GM12878 (cell line): ENCODE data around the gene ROBO1. TPM values are rescaled to one million over a fixed set of nuclear protein-coding genes. Genes with fewer than 3 reads are reported as not detected.

ENCODE experiments used
- ATAC-seq: fragments of 200-7000 bp; cut with Tn5 transposase; 3 replicates; pipeline ENCODE4 v1.9.1; 2020; ENCODE audit warnings: mild to moderate bottlenecking, moderate library complexity
- BruUV-seq: library from RNA; stranded (reverse); fragments of 400-500 nt; replicated peaks from 2 replicates; lab custom pipeline; 2021; lab: Mats Ljungman, UMichigan
- CTCF ChIA-PET: fragments of 300-600 bp; sonication (Branson Sonifier 250); formaldehyde crosslinking; extraction: SDS; loops from one replicate; lab custom pipeline; 2021; ENCODE audit warnings: inconsistent platforms; lab: Yijun Ruan, JAX
- POLR2A ChIA-PET: fragments of 350-600 bp; formaldehyde crosslinking; extraction: SDS; loops from one replicate; lab custom pipeline; 2021; ENCODE audit warnings: inconsistent platforms; lab: Charles Lee
- RAD21 ChIA-PET: fragments of 300-600 bp; sonication (Branson Sonifier 250); formaldehyde crosslinking; loops from one replicate; lab custom pipeline; 2023; ENCODE audit warnings: antibody characterized with exemption; ENCODE audit not compliant: unreplicated experiment; lab: Charles Lee
- SMC1A ChIA-PET: fragments of 300-600 bp; sonication (Branson Sonifier 250); formaldehyde crosslinking; loops from one replicate; lab custom pipeline; 2023; ENCODE audit not compliant: unreplicated experiment, uncharacterized antibody; lab: Charles Lee
- DNase-seq: peaks from one replicate; pipeline ENCODE4 v3.0.0-alpha.2; 2011; ENCODE audit warnings: low read depth, low spot score
- FAIRE-seq: peaks from 3 replicates; lab custom pipeline; 2011; peaks lifted over from hg19 to GRCh38; lab: Jason Lieb, UNC
- H2AFZ ChIP-seq: 2 replicates; pipeline ENCODE4 v1.6.0; 2011; ENCODE audit warnings: low read depth, low read length, control low read depth; ENCODE audit not compliant: control insufficient read depth
- H3K27ac ChIP-seq: 2 replicates; pipeline ENCODE4 v1.5.1; 2011; ENCODE audit warnings: control low read depth; ENCODE audit not compliant: control insufficient read depth, insufficient read depth
- H3K27me3 ChIP-seq, 2 experiments: replicated peaks in 1 of 2; 2 replicates each; pipeline versions ENCODE4 v1.6.0 to v1.6.1; 2011; ENCODE audit warnings: low read length in 1 of 2; ENCODE audit not compliant: control insufficient read depth in 2 of 2, insufficient read depth in 2 of 2
- H3K36me3 ChIP-seq, 2 experiments: 2 replicates each; pipeline ENCODE4 v1.5.1; 2011; ENCODE audit warnings: low read length in 1 of 2; ENCODE audit not compliant: control insufficient read depth in 2 of 2, insufficient read depth in 2 of 2
- H3K4me1 ChIP-seq: 2 replicates; pipeline ENCODE4 v1.6.1; 2011; ENCODE audit warnings: mild to moderate bottlenecking, low read length, moderate library complexity, mixed read lengths; ENCODE audit not compliant: control insufficient read depth, insufficient read depth
- H3K4me2 ChIP-seq: 2 replicates; pipeline ENCODE4 v1.6.0; 2011; ENCODE audit warnings: control low read depth; ENCODE audit not compliant: control insufficient read depth, insufficient read depth
- H3K4me3 ChIP-seq: fragments of 200-600 bp; sonication (generic); 2 replicates; pipeline ENCODE4 v1.5.1; 2016
- H3K79me2 ChIP-seq: 2 replicates; pipeline ENCODE4 v1.6.0; 2011; ENCODE audit warnings: low read length; ENCODE audit not compliant: control insufficient read depth, insufficient read depth
- H3K9ac ChIP-seq: 2 replicates; pipeline ENCODE4 v1.8.0; 2011; ENCODE audit warnings: low read length, control low read depth, mixed read lengths; ENCODE audit not compliant: control insufficient read depth, insufficient read depth
- H3K9me3 ChIP-seq: replicated peaks from 3 replicates; pipeline ENCODE4 v1.5.1; 2011; ENCODE audit warnings: mild to moderate bottlenecking, low read length; ENCODE audit not compliant: control insufficient read depth, insufficient read depth
- H4K20me1 ChIP-seq: 2 replicates; pipeline ENCODE4 v1.6.0; 2011; ENCODE audit not compliant: control insufficient read depth, insufficient read depth
- IKZF2 ChIP-seq, 2 experiments: fragments of 450-650 bp; IDR thresholded peaks; 2 replicates each; pipeline ENCODE4 v1.6.1; 2017; ENCODE audit warnings: mild to moderate bottlenecking in 2 of 2, moderate library complexity in 2 of 2
- MTA2 ChIP-seq: fragments of 450-650 bp; IDR thresholded peaks from 2 replicates; pipeline ENCODE4 v1.6.1; 2016; ENCODE audit warnings: low read depth, mild to moderate bottlenecking, moderate library complexity
- NR2C1 ChIP-seq: fragments of 450-650 bp; IDR thresholded peaks from 2 replicates; pipeline ENCODE4 v1.6.1; 2017; ENCODE audit warnings: antibody characterized with exemption, mild to moderate bottlenecking, moderate library complexity
- SREBF1 ChIP-seq: IDR thresholded peaks from 2 replicates; pipeline ENCODE4 v1.6.1; 2012; ENCODE audit warnings: mild to moderate bottlenecking, low read length
- TCF3 ChIP-seq: IDR thresholded peaks from 2 replicates; pipeline ENCODE4 v1.6.1; 2012; ENCODE audit warnings: low read depth, mild to moderate bottlenecking, low read length, borderline replicate concordance; ENCODE audit not compliant: insufficient read depth
- ZNF24 ChIP-seq: fragments of 450-650 bp; IDR thresholded peaks from 2 replicates; pipeline ENCODE4 v1.6.1; 2017; ENCODE audit warnings: antibody characterized with exemption, mild to moderate bottlenecking
- WGBS: methylation state at CpG from one replicate; pipeline ENCODE4 v1.1.6; 2016; ENCODE audit warnings: low lambda C conversion rate; ENCODE audit not compliant: insufficient replicate concordance, insufficient coverage; ENCODE audit errors: missing lambda C conversion rate; 5-methylcytosine and 5-hydroxymethylcytosine counted together
- in situ Hi-C: fragments of 300-500 bp; cut with MboI; formaldehyde crosslinking; loops from 9 replicates; pipeline ENCODE4 v1.14.3; 2018; ENCODE audit warnings: mixed read lengths
- intact Hi-C: fragments of 100-400 bp; cut with micrococcal nuclease; formaldehyde crosslinking; loops from one replicate; pipeline ENCODE4 v1.14.2; 2022; ENCODE audit not compliant: unreplicated experiment
- polyA plus RNA-seq, 11 experiments: library from polyadenylated mRNA; depleted of rRNA in 4 of 11; unstranded in 6 of 11; stranded (reverse) in 5 of 11; fragments of >200 nt; fragmentation: Nextera tagmentation in 4 of 11; fragmentation: Illumina TruSeq in 1 of 11; extraction: Ambion mirVana in 4 of 11; extraction: Trizol in 1 of 11; gene quantifications; 1 replicate in 1 of 11; 2 replicates in 10 of 11; pipeline versions ENCODE4 v1.2.1 to v1.2.3, GENCODE V29; 2011 to 2016; ENCODE audit warnings: inconsistent platforms in 2 of 11, missing spikeins in 2 of 11, low read depth in 1 of 11
- total RNA-seq, 4 experiments: library from RNA; depleted of rRNA in 3 of 4; stranded (reverse); fragments of >200 nt in 3 of 4; fragmentation: Illumina TruSeq in 1 of 4; extraction: Trizol in 1 of 4; gene quantifications; 2 replicates each; pipeline versions ENCODE4 v1.2.1 to v1.2.3, GENCODE V29; 2013 to 2021
- TF ChIP-seq, protein P1 (sequence below): fragments of 450-650 bp; IDR thresholded peaks from 2 replicates; pipeline ENCODE4 v1.6.1; 2017; ENCODE audit warnings: low read depth, mild to moderate bottlenecking, moderate library complexity
- TF ChIP-seq, protein P2 (sequence below): fragments of 450-650 bp; IDR thresholded peaks from 2 replicates; pipeline ENCODE4 v1.6.1; 2016; ENCODE audit warnings: mild to moderate bottlenecking, moderate library complexity, borderline replicate concordance

The ROBO1 gene
- total and polyA plus RNA-seq, 10 of the 15 experiments (the other 5 are each of a cell fraction or from before 2014, with no cell fraction given) = 0.29 to 46.5 (median 1.2) TPM

DNA sequence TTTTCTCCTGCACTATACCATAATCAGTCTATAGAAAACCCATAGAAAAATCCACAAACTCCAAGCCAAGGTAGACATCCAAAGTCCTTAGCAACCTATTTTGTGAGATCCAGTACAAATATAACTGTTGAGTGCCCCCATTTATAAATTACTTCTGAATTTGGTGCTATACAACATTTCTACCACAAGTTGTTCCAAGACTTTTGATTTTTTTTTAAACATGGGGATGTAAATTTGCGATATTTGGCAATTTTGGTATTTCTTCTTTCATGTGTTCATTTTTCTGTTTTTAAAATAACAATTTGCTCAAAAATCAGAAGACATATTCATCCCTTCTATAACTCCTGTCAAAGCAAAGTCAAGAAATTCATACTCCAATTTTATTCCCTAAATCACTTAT lies 763.8 kb downstream of the ROBO1 start:
- BruUV-seq = no TSS peak
- FAIRE-seq = no peak
- intact Hi-C loops (no loop called here), in situ Hi-C loops (no loop called here)
- no peaks in the 10 kb centered on the region for H4K20me1 ChIP-seq
- H3K4me2 ChIP-seq = no peak overlapping the region
- ATAC-seq = no peak
- no peaks in the 10 kb centered on the region for H3K36me3 ChIP-seq
- H3K9me3 ChIP-seq = no peaks in the 10 kb centered on the region; the same call in 2 of the 3 replicates
- H3K79me2 ChIP-seq = no peaks in the 10 kb centered on the region
- no peak for TF ChIP-seq NR2C1
- TF ChIP-seq, all 136 proteins: peak for 0
- 55% methylated on average over 1 of the region's 1 CpG for WGBS
- no peak overlapping the region for H3K9ac ChIP-seq
- H3K27me3 ChIP-seq = no peaks in the 10 kb centered on the region
- ChIA-PET CTCF (no interaction called here), RAD21 (no interaction called here), SMC1A (interaction anchor here (2.8 kb wide), 1 partner anchor 9 kb away, joined by 18 read pairs; no protein-coding TSS in a partner anchor), POLR2A (interaction anchor here (1.6 kb wide), 1 partner anchor 10 kb away, joined by 4 read pairs; no protein-coding TSS in a partner anchor)
- H3K4me1 ChIP-seq = no peaks in the 10 kb centered on the region
- H3K27ac ChIP-seq = no peak overlapping the region
- DNase-seq = no peak
- no peak overlapping the region for H3K4me3 ChIP-seq
- no peak overlapping the region for H2AFZ ChIP-seq

DNA sequence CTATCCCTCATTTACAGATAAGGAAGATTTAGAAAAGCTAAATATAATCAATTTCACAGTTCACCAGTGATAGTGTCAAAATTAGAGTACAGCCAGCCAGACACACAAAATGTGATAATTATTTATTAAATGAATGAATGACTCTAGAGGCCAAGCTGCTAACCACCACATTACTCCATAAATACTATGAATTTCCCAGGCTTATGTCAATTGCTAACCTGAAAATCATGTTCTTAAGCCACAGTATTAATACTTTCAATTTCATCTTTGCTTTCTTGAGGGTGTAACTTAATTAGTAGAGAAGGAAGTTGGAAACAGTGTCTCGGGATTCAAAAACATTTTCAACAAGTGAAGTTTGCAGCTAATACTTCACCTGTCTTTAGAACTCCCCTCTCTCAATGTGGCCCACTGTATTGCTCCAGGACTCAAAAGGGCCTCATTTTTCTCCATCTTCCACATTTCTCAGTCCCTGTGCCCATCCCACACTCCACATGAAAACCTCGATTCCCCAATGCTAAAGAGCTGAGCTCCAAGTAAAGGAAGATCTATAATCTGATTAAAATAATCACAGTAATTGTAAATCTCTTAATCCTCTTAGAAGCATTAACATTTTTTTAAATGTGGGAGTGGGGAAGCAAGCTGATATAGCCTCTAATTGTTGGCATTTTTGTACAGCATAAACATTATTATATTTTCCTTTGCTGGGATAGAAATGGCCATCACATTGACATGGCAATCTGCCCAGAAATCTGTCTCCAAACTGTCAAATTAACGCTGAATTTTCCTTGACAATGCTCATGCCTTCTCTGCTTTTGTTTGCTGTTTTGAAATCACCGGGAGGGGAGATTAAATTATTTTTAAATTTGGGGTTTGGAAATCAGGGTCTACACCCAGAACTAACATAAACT lies 765.1 kb downstream of the ROBO1 start:
- no peaks in the 10 kb centered on the region for H4K20me1 ChIP-seq
- H3K4me3 ChIP-seq = no peak overlapping the region
- H3K36me3 ChIP-seq = no peaks in the 10 kb centered on the region
- no peaks in the 10 kb centered on the region; the same call in 2 of the 3 replicates for H3K9me3 ChIP-seq
- no TSS peak for BruUV-seq
- in situ Hi-C loops = no loop called here
- RAD21 ChIA-PET = interaction anchor here (0.9 to 2.1 kb wide), 5 partner anchors 9 to 30 kb away, joined by 3 to 10 read pairs (median 6); no protein-coding TSS in a partner anchor
- H3K4me2 ChIP-seq = no peak overlapping the region
- ATAC-seq = no peak
- no peaks in the 10 kb centered on the region for H3K27me3 ChIP-seq
- intact Hi-C loops = no loop called here
- no peak overlapping the region for H3K9ac ChIP-seq
- FAIRE-seq = no peak
- 32% methylated on average over 4 of the region's 4 CpGs for WGBS
- no peaks in the 10 kb centered on the region for H3K4me1 ChIP-seq
- no peak overlapping the region for H3K27ac ChIP-seq
- POLR2A ChIA-PET = interaction anchor here (0.5 to 1.6 kb wide), 6 partner anchors 9 to 388 kb away, joined by 3 to 4 read pairs (median 4); no protein-coding TSS in a partner anchor
- SMC1A ChIA-PET = interaction anchor here (0.8 to 2.8 kb wide), 12 partner anchors 9 to 345 kb away, joined by 3 to 18 read pairs (median 4); no protein-coding TSS in a partner anchor
- H3K79me2 ChIP-seq = no peaks in the 10 kb centered on the region
- CTCF ChIA-PET = interaction anchor here (1.0 to 1.2 kb wide), 6 partner anchors 8 to 341 kb away, joined by 3 to 4 read pairs (median 3); no protein-coding TSS in a partner anchor
- DNase-seq = no peak
- no peak overlapping the region for H2AFZ ChIP-seq
- TF ChIP-seq MTA2 (peak; percentile 60; the same call in 1 of the 2 replicates), IKZF2 (IDR thresholded peaks at IDR 0.05) (peak in 1 of 2 experiments; percentile 47; a peak in 2 of 4 replicates), SREBF1 (no peak), TCF3 (no peak), ZNF24 (peak; percentile 92)
- TF ChIP-seq, protein P1, sequence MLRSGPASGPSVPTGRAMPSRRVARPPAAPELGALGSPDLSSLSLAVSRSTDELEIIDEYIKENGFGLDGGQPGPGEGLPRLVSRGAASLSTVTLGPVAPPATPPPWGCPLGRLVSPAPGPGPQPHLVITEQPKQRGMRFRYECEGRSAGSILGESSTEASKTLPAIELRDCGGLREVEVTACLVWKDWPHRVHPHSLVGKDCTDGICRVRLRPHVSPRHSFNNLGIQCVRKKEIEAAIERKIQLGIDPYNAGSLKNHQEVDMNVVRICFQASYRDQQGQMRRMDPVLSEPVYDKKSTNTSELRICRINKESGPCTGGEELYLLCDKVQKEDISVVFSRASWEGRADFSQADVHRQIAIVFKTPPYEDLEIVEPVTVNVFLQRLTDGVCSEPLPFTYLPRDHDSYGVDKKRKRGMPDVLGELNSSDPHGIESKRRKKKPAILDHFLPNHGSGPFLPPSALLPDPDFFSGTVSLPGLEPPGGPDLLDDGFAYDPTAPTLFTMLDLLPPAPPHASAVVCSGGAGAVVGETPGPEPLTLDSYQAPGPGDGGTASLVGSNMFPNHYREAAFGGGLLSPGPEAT = 0 out of 2 replicates have a peak, but pooled peaks have one; percentile 32
- TF ChIP-seq, protein P2, sequence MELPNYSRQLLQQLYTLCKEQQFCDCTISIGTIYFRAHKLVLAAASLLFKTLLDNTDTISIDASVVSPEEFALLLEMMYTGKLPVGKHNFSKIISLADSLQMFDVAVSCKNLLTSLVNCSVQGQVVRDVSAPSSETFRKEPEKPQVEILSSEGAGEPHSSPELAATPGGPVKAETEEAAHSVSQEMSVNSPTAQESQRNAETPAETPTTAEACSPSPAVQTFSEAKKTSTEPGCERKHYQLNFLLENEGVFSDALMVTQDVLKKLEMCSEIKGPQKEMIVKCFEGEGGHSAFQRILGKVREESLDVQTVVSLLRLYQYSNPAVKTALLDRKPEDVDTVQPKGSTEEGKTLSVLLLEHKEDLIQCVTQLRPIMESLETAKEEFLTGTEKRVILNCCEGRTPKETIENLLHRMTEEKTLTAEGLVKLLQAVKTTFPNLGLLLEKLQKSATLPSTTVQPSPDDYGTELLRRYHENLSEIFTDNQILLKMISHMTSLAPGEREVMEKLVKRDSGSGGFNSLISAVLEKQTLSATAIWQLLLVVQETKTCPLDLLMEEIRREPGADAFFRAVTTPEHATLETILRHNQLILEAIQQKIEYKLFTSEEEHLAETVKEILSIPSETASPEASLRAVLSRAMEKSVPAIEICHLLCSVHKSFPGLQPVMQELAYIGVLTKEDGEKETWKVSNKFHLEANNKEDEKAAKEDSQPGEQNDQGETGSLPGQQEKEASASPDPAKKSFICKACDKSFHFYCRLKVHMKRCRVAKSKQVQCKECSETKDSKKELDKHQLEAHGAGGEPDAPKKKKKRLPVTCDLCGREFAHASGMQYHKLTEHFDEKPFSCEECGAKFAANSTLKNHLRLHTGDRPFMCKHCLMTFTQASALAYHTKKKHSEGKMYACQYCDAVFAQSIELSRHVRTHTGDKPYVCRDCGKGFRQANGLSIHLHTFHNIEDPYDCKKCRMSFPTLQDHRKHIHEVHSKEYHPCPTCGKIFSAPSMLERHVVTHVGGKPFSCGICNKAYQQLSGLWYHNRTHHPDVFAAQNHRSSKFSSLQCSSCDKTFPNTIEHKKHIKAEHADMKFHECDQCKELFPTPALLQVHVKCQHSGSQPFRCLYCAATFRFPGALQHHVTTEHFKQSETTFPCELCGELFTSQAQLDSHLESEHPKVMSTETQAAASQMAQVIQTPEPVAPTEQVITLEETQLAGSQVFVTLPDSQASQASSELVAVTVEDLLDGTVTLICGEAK = no peak
